ENCODE data around the gene ACSM2B.

ACSM2B gene

DNA sequence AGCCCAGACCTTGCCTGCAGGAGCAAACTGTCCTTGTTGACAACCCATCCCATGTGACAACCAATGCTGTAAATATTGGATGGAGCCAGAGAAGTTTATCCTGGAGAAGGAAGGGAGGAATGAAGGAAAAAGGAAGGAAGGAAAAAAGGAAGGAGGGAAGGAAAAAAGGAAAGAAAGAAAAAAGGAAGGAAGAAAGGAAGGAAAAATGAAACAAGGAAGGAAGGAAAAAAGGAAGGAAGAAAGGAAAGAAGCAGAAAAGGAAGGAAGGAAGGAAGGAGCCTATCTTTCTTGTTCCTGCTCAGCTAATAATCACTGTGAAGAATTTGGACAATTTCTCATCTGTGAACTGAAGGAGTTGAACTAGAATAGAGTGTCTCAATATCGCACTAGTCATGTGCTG is 56.1 kb downstream of the ACSM2B start:
- TF ChIP-seq, protein P1, sequence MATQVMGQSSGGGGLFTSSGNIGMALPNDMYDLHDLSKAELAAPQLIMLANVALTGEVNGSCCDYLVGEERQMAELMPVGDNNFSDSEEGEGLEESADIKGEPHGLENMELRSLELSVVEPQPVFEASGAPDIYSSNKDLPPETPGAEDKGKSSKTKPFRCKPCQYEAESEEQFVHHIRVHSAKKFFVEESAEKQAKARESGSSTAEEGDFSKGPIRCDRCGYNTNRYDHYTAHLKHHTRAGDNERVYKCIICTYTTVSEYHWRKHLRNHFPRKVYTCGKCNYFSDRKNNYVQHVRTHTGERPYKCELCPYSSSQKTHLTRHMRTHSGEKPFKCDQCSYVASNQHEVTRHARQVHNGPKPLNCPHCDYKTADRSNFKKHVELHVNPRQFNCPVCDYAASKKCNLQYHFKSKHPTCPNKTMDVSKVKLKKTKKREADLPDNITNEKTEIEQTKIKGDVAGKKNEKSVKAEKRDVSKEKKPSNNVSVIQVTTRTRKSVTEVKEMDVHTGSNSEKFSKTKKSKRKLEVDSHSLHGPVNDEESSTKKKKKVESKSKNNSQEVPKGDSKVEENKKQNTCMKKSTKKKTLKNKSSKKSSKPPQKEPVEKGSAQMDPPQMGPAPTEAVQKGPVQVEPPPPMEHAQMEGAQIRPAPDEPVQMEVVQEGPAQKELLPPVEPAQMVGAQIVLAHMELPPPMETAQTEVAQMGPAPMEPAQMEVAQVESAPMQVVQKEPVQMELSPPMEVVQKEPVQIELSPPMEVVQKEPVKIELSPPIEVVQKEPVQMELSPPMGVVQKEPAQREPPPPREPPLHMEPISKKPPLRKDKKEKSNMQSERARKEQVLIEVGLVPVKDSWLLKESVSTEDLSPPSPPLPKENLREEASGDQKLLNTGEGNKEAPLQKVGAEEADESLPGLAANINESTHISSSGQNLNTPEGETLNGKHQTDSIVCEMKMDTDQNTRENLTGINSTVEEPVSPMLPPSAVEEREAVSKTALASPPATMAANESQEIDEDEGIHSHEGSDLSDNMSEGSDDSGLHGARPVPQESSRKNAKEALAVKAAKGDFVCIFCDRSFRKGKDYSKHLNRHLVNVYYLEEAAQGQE (IDR thresholded peaks at IDR 0.05; ENCODE audit: insufficient replicate concordance, low read depth), result no peak
- TF ChIP-seq SPI1 (IDR thresholded peaks at IDR 0.05; ENCODE audit: borderline replicate concordance, low read depth) (no peak), POLR2AphosphoS5 (IDR thresholded peaks at IDR 0.05; ENCODE audit: low read depth) (no peak), CTCF (IDR thresholded peaks at IDR 0.05; ENCODE audit: insufficient read depth, low read length) (no peak), GABPA (IDR thresholded peaks at IDR 0.05; ENCODE audit: low read depth) (no peak)
- no peaks in the 10 kb centered on the region for H3K27me3 ChIP-seq (ENCODE audit: insufficient read depth, poor library complexity, severe bottlenecking)
- H3K4me3 ChIP-seq (replicated peaks; ENCODE audit: insufficient read depth, low read length), result no peak overlapping the region
- H3K27ac ChIP-seq (replicated peaks), result no peak overlapping the region
- no peak for DNase-seq (ENCODE audit: low read depth in 1 of 2, low spot score in 1 of 2)

GRCh38 chr16:20519231-20519630 is 56.9 kb downstream of the ACSM2B start:
- Histone ChIP-seq H3K27me3 (ENCODE audit: insufficient read depth, poor library complexity, severe bottlenecking) (no peaks in the 10 kb centered on the region), H3K27ac (replicated peaks) (no peak overlapping the region), H3K4me3 (replicated peaks; ENCODE audit: insufficient read depth, low read length) (no peak overlapping the region)
- TF ChIP-seq CTCF (IDR thresholded peaks at IDR 0.05; ENCODE audit: insufficient read depth, low read length) (no peak), POLR2AphosphoS5 (IDR thresholded peaks at IDR 0.05; ENCODE audit: low read depth) (no peak), GABPA (IDR thresholded peaks at IDR 0.05; ENCODE audit: low read depth) (no peak), SPI1 (IDR thresholded peaks at IDR 0.05; ENCODE audit: borderline replicate concordance, low read depth) (no peak)
- TF ChIP-seq, protein P1 (IDR thresholded peaks at IDR 0.05; ENCODE audit: insufficient replicate concordance, low read depth), result no peak
- no peak for DNase-seq (ENCODE audit: low read depth in 1 of 2, low spot score in 1 of 2)

DNA sequence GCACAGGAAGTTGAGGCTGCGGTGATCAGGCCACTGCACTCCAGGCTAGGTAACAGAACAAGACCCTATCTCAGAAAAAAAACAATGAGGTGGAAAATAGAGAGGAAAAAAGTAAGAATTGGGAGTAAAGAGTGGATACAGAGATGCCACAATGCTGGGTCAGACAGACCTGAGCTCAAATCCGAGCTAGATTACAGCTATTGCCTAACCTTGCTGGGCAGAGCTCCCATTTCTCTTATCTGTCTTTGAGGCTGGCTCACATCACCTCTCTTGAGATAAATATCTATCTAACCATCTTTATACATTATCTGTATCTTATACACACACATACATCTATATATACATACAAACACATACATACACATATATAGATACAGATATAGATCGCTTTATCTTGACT is 59.0 kb downstream of the ACSM2B start:
- Histone ChIP-seq H3K27me3 (ENCODE audit: insufficient read depth, poor library complexity, severe bottlenecking) (no peaks in the 10 kb centered on the region), H3K27ac (replicated peaks) (no peak overlapping the region), H3K4me3 (replicated peaks; ENCODE audit: insufficient read depth, low read length) (no peak overlapping the region)
- DNase-seq (ENCODE audit: low read depth in 1 of 2, low spot score in 1 of 2), result no peak
- TF ChIP-seq POLR2AphosphoS5 (IDR thresholded peaks at IDR 0.05; ENCODE audit: low read depth) (no peak), SPI1 (IDR thresholded peaks at IDR 0.05; ENCODE audit: borderline replicate concordance, low read depth) (no peak), CTCF (IDR thresholded peaks at IDR 0.05; ENCODE audit: insufficient read depth, low read length) (no peak), GABPA (IDR thresholded peaks at IDR 0.05; ENCODE audit: low read depth) (no peak)
- TF ChIP-seq, protein P1 (IDR thresholded peaks at IDR 0.05; ENCODE audit: insufficient replicate concordance, low read depth), result no peak

Data from HL-60 (cell line).